Measurements from ENCODE around the gene ACADVL. TPM values are rescaled to one million over a fixed set of nuclear protein-coding genes. Genes with fewer than 3 reads are reported as not detected.
A peak's percentile ranks its signal among the peaks of the same experiment; 100 is the strongest.

The ACADVL gene
- total RNA-seq, 1 experiment from 2014 or later = 305 TPM

- intact Hi-C loops (cut with micrococcal nuclease; ENCODE audit: unreplicated experiment) = no loop called here
- ChIA-PET POLR2A (no interaction called here), CTCF (no interaction called here)
- ATAC-seq = 0 out of 2 replicates have a peak, but pooled peaks have one; percentile 26
- TF ChIP-seq SIN3A (IDR thresholded peaks at IDR 0.05; ENCODE audit: borderline replicate concordance, insufficient read depth, low read depth, low read length) (no peak), POLR2AphosphoS5 (IDR thresholded peaks at IDR 0.05; ENCODE audit: low read depth, low read length) (no peak), TCF7L2 (IDR thresholded peaks at IDR 0.05; ENCODE audit: low read depth, low read length) (no peak)
- TF ChIP-seq, protein P1, sequence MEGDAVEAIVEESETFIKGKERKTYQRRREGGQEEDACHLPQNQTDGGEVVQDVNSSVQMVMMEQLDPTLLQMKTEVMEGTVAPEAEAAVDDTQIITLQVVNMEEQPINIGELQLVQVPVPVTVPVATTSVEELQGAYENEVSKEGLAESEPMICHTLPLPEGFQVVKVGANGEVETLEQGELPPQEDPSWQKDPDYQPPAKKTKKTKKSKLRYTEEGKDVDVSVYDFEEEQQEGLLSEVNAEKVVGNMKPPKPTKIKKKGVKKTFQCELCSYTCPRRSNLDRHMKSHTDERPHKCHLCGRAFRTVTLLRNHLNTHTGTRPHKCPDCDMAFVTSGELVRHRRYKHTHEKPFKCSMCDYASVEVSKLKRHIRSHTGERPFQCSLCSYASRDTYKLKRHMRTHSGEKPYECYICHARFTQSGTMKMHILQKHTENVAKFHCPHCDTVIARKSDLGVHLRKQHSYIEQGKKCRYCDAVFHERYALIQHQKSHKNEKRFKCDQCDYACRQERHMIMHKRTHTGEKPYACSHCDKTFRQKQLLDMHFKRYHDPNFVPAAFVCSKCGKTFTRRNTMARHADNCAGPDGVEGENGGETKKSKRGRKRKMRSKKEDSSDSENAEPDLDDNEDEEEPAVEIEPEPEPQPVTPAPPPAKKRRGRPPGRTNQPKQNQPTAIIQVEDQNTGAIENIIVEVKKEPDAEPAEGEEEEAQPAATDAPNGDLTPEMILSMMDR (IDR thresholded peaks at IDR 0.05) = no peak
- TF ChIP-seq, protein P2, sequence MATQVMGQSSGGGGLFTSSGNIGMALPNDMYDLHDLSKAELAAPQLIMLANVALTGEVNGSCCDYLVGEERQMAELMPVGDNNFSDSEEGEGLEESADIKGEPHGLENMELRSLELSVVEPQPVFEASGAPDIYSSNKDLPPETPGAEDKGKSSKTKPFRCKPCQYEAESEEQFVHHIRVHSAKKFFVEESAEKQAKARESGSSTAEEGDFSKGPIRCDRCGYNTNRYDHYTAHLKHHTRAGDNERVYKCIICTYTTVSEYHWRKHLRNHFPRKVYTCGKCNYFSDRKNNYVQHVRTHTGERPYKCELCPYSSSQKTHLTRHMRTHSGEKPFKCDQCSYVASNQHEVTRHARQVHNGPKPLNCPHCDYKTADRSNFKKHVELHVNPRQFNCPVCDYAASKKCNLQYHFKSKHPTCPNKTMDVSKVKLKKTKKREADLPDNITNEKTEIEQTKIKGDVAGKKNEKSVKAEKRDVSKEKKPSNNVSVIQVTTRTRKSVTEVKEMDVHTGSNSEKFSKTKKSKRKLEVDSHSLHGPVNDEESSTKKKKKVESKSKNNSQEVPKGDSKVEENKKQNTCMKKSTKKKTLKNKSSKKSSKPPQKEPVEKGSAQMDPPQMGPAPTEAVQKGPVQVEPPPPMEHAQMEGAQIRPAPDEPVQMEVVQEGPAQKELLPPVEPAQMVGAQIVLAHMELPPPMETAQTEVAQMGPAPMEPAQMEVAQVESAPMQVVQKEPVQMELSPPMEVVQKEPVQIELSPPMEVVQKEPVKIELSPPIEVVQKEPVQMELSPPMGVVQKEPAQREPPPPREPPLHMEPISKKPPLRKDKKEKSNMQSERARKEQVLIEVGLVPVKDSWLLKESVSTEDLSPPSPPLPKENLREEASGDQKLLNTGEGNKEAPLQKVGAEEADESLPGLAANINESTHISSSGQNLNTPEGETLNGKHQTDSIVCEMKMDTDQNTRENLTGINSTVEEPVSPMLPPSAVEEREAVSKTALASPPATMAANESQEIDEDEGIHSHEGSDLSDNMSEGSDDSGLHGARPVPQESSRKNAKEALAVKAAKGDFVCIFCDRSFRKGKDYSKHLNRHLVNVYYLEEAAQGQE (IDR thresholded peaks at IDR 0.05; ENCODE audit: insufficient read depth in 1 of 2, low read depth in 2 of 2, low read length in 1 of 2) = no peak
- no peak for DNase-seq (ENCODE audit: low read depth, low spot score)
- peak overlapping the region; percentile 75; the same call in 1 of the 2 replicates for H3K27ac ChIP-seq (ENCODE audit: low read length)
- in situ Hi-C loops (cut with HindIII; ENCODE audit: low pct_unique_long_range_greater_than_20kb, low sequenced_read_pairs) = no loop called here
- H3K36me3 ChIP-seq (ENCODE audit: control insufficient read depth, insufficient read depth, low read length) = no peaks in the 10 kb centered on the region; the same call in 1 of the 2 replicates
- no TSS peak for BruUV-seq (replicated peaks)
- no peaks in the 10 kb centered on the region for H3K27me3 ChIP-seq (ENCODE audit: control insufficient read depth, insufficient read depth, low read length)
- H3K4me3 ChIP-seq (ENCODE audit: low read depth in 2 of 2, low read length in 2 of 2) = no peak overlapping the region
- no peaks in the 10 kb centered on the region for H3K9me3 ChIP-seq (ENCODE audit: control insufficient read depth, insufficient read depth, low read depth, low read length)
- H3K4me1 ChIP-seq (ENCODE audit: control insufficient read depth, insufficient read depth, low read length) = peaks cover 45% of the 10 kb centered on the region
Measured at GRCh38 chr17:7225711-7226331, 6.1 kb downstream of the ACADVL start.

DNA sequence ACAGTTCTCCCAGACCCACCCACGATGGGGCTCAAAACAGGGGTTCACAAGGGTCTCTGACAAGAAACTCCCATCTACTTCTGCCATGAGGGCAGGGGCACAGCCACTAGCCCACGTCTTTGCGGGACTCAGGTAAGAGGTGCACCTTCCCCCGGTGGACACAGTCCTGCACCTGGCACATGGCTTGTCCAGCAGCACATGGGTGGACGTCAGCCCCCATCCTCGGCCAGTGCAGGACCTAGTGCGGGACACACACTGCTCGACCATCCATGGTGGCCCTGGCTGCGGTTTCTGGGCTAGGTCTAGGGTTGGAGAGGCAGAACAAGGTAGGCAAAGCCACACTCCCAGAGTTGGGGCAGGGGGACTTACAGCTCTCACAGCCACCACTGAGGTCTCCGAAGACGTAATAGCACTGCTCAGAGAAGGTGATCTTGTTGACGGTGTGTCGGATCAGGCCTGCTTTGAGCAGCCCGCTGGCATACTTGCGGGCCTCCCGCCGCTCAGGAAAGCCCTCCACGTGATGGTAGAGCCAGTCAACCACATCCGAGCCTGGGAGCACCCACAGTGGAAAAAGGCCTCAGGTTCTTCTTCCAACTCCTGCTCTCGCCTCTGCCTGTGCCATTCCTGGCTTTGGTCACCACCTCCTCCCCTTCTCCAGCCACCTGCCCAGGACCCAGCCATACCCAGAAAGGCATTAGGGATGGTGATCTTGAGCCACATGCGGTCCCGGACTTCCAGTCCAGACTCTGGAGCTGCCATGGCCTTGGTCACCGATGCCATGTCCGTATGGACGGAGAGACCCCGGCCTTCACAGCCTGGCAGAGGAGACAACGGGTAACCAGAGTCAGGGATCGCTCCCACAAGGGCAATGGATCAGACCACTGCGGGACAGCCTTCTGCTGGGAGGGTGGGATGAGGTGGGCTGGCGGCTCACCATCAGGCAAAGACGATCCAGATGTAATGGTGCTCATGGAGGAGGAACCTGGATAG is 7.3 kb downstream of the ACADVL start:
- Histone ChIP-seq H3K4me1 (ENCODE audit: control insufficient read depth, insufficient read depth, low read length) (peaks cover 39% of the 10 kb centered on the region), H3K4me3 (ENCODE audit: low read depth in 2 of 2, low read length in 2 of 2) (no peak overlapping the region), H3K9me3 (ENCODE audit: control insufficient read depth, insufficient read depth, low read depth, low read length) (no peaks in the 10 kb centered on the region), H3K36me3 (ENCODE audit: control insufficient read depth, insufficient read depth, low read length) (no peaks in the 10 kb centered on the region; the same call in 1 of the 2 replicates), H3K27me3 (ENCODE audit: control insufficient read depth, insufficient read depth, low read length) (no peaks in the 10 kb centered on the region), H3K27ac (ENCODE audit: low read length) (no peak overlapping the region)
- no peak for ATAC-seq
- ChIA-PET POLR2A (no interaction called here), CTCF (no interaction called here)
- intact Hi-C loops (cut with micrococcal nuclease; ENCODE audit: unreplicated experiment) = no loop called here
- no peak for DNase-seq (ENCODE audit: low read depth, low spot score)
- BruUV-seq (replicated peaks) = no TSS peak
- in situ Hi-C loops (cut with HindIII; ENCODE audit: low pct_unique_long_range_greater_than_20kb, low sequenced_read_pairs) = no loop called here
- TF ChIP-seq, protein P1 (IDR thresholded peaks at IDR 0.05) = no peak
- TF ChIP-seq, protein P2 (IDR thresholded peaks at IDR 0.05; ENCODE audit: insufficient read depth in 1 of 2, low read depth in 2 of 2, low read length in 1 of 2) = no peak
- no peak for TF ChIP-seq TCF7L2 (IDR thresholded peaks at IDR 0.05; ENCODE audit: low read depth, low read length)
- TF ChIP-seq SIN3A (IDR thresholded peaks at IDR 0.05; ENCODE audit: borderline replicate concordance, insufficient read depth, low read depth, low read length) = no peak
- no peak for TF ChIP-seq POLR2AphosphoS5 (IDR thresholded peaks at IDR 0.05; ENCODE audit: low read depth, low read length)
